Effector CD8-positive, alpha-beta T cell (primary cell): ENCODE data around the gene GOLGA2.
"Not testable (repeated sequence)": the region's sequence is repeated elsewhere in the genome, so short reads cannot be mapped to it uniquely, and the experiment has no call there.

Experiments used
- DNase-seq: peaks from one replicate; lab custom pipeline; 2025; lab: John Stamatoyannopoulos, UW

GOLGA2 gene

GRCh38 chr9:128242124-128242523 lies 33.7 kb downstream of the GOLGA2 start:
- DNase-seq, result no peak

DNA sequence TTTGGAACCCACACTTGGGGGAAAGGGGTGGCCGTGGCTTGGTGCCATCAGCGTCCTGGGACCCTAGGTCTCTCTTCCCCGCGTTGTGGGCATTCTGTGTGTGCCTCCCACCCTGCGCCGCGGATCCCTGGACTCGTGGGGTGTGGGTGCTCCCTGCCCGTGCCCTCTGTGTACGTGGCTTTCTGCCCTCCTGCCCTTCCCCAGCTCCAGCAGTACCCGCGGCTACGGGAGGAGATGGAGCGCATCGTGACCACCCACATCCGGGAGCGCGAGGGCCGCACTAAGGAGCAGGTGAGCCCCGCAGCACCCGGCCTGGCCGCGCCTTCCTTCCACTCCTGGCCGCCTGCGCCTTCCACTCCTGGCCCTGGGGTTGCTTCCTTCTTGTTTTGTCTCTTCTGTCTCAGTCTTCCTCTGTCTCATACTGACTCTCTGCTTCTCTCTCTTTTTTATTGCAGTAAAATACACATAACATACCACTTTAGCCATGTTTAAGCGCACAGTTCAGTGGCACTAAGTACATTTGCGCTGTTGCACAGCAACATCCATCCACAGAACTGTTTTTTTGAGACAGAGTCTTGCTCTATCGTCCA lies 41.9 kb downstream of the GOLGA2 start:
- DNase-seq, result no peak

GRCh38 chr9:128232528-128233428 lies 43.0 kb downstream of the GOLGA2 start:
- DNase-seq, result no peak

- DNase-seq, result no peak
These were observed 43.9 kb downstream of the GOLGA2 start for GRCh38 chr9:128231638-128232527.

DNA sequence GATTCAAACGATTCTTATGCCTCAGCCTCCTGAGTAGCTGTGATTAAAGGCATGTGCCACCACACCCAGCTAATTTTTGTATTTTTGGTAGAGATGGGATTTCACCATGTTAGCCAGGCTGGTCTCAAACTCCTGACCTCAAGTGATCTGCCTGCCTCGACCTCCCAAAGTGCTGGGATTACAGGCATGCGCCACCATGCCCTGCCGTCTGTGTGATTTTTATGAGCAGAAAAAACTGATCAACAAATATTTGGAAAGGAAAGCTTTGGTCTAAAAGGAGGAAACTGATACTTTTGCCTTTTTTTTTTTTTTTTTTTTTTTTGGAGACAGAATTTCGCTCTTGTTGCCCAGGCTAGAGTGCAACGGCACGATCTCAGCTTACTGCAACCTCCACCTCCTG lies 44.9 kb downstream of the GOLGA2 start:
- DNase-seq, result not testable (repeated sequence)

DNA sequence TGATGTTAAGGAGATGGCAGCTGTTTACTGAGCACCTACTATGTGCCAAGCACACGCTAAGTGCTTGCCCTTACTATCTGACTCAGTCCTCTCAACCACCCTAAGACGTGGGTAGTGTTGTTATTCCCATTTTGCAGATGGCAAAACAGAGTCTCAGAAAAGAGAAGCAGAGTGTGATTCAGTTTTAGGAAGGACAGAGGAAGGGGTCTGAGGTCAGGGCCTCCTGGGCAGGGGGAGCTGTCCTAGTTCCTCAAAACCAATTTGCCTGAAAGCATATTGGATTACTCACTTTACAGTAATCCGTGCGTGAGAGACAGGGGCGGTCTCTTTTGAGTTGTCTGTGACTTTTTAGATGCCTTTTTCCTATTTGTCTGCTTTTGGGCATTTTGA lies 49.4 kb downstream of the GOLGA2 start:
- DNase-seq, result no peak

DNA sequence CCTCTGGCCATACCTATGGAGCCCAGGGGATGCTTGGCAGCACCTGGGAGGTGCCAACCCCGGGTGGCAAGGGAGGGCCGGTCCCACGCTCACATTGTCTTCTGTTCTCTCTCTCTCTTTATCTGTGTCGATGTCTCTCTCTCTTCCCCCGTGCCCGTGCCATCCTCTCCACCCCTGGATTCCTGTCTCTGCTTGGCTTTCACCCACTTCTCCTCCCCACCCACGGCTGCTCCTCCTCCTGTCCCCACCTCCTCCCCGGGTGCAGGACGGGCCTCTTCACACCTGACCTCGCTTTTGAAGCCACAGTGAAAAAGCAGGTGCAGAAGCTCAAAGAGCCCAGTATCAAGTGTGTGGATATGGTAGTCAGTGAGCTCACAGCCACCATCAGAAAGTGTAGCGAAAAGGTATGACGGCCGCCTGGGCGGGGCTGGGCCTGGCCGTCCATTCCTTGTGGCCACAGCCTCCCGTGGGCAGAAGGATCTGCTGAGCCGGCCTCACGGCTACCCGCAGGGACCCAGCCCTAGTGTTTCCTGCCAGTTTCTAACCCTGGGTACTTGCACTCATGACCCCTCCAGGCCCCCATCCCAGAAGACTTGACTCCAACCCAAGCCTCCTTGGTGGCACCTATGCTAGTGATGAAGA lies 49.9 kb downstream of the GOLGA2 start:
- DNase-seq, result no peak

DNA sequence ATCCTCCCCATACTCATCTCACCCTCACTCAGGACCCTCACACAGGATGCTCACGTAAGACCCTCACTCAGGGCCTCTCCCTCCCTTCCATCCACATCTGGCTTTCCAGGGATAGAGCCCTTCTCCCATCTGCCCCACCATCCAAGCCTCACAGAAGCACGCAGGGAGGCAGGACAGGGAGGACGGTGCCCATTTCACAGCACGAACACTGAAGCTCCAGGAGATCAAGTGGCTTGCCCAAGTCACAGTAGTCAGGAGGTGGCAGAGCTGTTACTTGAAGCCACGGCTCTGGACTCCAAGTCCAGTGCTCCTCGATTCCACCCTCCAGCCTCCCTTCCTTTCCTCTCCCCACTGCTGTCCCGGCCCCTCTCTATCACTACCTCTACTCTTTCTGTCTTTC lies 50.9 kb downstream of the GOLGA2 start:
- no peak for DNase-seq

DNA sequence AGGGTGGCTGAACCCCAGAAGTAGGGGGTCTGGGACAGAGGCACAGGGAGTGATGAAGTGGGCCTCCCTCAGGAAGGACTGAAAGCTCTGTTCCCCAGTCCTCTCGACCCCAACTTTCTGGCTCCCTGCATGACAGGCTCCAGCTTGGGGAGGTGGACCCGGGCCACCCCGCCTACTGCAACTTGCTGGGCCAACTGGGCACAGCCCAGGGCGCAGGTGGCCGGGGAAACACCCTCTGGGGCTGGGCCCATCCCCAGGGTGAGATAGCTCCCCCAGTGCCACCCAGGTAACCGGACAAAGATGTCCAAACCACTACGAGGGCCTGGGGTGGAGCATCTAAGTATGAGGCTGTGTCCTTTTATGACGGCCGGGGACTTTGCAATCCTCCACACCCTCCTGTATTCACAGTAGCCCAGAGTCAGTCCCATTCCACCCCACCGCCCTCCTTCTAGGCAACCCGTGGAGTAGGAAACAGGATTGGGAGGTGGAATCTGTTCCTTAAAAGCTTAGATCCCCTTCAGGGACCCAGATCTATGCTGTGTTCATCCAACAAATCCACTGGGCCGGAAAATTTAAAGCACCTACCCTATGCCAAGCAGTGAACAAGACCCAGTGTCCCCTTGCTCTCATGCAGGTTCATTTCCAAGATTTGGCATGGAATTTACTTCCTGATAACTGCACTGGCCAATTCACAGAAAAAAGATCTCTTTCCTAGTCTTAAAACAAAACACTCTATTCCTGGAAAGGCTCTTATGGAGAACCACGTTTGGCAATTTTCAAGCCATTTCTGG lies 52.7 kb downstream of the GOLGA2 start:
- no peak for DNase-seq

DNA sequence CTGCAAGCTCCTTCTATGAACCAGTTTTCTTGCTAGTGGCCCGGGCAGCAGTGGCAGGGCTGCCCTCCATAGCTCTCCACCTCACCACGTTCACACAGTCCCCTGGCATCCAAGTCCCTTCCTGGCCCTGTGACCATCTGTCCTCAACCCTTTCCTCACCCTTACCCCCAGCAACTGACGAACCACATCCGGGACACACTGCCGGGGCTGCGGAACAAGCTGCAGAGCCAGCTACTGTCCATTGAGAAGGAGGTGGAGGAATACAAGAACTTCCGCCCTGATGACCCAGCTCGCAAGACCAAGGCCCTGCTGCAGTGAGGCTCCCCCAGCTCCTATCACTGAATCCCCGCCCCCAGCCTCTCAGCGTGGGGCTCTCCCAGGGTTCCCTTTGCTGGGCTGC lies 53.8 kb downstream of the GOLGA2 start:
- DNase-seq, result no peak

GRCh38 chr9:128219831-128220230 lies 56.0 kb downstream of the GOLGA2 start:
- no peak for DNase-seq

DNA sequence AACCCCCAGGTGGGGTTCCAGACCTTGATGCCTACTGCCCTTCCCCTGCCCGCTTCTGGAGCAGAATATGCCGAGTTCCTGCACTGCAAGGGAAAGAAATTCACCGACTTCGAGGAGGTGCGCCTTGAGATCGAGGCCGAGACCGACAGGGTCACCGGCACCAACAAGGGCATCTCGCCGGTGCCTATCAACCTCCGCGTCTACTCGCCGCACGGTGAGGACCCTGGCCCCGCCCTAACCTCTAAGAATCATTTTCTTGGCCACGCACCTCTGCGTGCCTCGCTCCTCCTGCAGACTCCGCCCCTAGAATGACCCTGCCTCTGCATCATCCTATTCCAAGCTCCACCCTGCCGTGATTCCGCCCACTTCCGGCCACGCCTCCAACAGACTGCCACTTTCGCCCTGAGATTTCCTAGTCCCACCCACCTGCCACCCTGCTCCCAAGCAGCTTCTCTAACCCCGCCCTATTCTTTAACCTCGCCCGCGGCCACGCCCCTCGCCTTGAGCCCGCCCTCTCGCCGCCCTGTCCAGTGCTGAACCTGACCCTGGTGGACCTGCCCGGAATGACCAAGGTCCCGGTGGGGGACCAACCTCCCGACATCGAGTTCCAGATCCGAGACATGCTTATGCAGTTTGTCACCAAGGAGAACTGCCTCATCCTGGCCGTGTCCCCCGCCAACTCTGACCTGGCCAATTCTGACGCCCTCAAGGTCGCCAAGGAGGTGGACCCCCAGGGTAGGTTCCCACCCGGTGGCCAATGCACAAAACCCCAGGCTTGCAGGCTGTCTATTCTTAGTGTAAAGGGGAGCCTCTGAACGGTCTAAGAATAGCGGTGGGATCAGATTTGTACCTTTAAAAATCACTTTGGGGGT lies 57.1 kb downstream of the GOLGA2 start:
- peak; percentile 87 for DNase-seq

DNA sequence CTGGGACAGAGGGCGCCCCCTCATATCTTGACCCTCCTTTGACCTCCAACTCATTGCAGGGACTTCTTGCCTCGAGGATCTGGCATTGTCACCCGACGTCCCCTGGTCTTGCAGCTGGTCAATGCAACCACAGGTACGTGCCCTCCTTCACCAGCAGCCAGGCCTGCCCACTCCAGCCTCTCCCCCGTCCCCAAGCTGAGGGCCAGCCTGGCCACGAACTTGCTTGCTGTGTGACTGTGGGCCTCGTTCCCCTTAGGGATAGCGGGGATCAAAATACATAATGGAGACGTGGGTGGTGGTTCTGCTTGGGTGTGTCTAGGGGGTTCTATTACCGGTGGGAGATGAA lies 57.7 kb downstream of the GOLGA2 start:
- DNase-seq, result no peak

DNA sequence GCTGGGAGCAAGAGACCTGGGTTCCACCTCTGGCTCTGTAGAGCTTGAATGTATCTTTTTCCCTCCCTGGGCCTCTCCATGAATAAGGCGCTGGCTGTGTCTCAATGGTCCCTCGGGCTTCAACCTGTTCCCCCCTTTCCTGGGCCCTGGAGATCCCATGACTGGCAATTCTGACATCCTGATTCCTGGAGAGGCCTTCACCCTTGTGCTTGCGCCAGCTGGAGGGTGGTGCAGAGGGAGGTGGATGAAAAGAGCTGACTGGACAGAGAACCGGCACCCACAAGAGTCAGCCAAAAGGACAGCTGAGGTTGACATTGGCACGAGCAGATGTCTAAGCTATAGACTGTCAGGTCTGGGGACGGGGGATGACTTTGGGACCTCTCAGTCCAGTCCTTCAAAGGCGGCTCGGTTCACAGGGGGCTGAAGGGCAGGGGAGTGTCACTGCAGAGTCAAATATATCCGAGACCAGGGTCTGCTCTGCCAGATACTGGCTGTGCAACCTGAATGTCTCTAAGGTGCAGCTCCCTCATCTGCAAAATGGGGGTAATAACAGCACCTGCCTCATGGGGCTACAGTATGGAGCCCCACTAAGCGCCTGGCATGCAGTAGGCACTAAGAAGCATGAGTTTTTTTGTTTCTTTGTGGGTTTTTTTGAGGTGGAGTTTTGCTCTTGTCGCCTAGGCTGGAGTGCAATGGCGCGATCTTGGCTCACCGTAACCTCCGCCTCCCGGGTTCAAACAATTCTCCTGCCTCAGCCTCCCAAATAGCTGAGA lies 58.8 kb downstream of the GOLGA2 start:
- DNase-seq, result no peak

GRCh38 chr9:128215491-128216409 lies 60.1 kb downstream of the GOLGA2 start:
- DNase-seq, result no peak

DNA sequence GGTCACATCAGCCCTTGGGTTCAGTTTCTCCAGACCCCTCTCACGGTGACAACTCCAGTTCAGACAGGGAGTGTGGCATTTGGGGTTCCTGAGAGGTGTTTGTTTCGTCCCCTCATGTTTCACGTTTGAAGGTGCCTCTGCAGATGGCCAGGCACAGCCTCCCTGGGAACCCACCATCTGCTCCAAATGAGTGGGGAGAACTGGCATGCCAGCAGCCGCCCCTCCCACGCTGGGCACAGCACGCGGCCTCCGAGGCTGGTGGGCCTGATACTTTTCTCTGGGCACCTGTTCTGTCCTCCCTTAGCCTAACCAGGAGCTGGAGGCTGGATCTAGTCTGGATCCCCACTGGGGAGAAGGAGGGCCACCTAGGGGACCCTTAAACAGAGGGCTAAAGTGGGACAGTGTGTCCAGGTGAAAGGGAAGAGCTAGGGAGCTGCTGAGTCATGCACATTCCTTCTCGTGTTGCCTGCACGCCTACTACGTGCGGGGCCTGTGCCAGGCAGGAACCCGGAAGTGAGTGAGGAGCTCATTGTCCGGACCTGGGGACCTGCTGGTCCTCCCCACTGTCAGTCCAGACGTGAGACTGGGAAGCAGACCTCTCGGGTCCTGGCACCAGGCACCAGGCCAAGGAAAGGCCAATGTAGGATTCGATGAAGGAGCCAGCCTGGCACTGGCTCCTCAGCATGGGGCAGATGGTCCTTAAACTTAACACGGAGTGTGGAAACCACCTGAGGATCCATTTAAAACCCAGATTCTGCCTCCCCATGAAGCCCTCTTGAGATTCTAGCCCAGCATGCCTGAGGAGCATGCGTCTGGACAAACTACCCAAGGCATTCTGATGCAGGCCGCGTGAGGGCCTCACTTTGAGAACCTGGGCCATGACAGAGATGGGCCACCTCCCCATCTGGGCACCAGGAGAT lies 61.0 kb downstream of the GOLGA2 start:
- no peak for DNase-seq

DNA sequence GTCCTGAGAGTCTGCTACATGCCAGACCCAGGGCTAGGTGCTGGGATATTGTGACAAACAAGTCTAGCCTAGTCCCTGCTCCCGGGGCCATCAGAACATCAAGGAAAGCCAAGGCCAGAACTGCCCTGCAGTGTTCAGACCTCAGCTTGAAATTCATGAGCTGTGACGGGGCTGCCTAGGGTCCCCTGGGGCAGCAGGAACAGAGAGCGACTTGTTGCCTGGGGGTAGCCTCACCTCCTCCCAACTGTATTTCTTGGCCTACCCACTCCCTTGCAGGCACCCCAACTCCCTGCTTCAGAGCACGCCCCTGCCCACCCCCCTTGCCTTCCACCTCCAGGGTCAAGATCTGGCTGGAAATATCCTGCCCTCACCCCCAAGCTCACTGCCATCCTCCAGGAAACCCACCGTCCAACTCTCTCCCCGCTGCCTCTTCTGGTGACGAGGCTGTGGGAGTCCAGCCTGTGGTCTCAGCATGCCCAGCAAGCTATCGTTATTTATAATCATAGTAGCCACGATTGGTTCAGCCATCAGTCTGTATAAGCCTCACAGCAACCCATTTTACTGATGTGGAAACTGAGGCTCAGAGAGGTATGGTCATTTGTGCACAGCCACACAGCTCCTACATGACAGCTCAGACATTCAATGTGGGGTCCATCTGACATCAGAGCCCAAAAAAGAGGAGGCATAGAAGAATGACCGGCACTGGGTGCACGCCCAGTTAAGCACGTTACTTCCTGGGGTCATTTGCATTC lies 61.9 kb downstream of the GOLGA2 start:
- DNase-seq, result no peak
